ENCODE data around the gene ZMYND8. TPM values are rescaled to one million over a fixed set of nuclear protein-coding genes. Genes with fewer than 3 reads are reported as not detected.

The ZMYND8 gene
- total RNA-seq, 1 donor from 2014 or later, result 31.9 TPM

DNA sequence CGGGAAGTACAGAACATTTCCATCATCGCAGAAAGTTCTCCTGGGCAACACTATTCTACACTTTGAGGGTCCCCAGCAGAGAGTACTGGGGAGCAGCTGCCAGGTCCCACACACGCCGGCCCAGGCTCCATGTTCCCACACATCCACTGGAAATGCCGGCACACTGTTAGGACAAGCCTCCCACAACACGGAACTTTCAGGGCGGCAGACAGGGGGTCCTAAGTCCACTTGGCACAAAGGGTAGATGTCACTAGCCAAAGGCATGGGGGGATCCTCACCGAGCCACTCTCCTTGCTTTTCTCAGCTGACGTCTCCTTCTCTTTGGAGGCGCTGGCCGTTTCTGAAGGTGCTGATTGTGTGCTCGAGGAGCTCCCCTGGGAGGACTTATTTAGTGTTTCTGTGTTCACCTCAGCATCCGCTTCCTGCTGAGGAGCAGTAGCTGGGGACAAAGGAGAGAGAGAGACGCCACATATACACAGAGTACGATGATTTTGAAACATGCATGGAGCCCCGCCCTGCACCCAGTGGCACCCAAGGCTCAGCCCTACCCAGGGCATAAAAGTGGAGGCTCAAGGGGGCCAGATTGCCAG is 135.4 kb downstream of the ZMYND8 start:
- no peak for TF ChIP-seq CTCF (IDR thresholded peaks at IDR 0.05)
- no peak overlapping the region for H3K4me3 Mint-ChIP-seq (ENCODE audit: unreplicated experiment)
- H3K4me1 Mint-ChIP-seq (ENCODE audit: low read depth), result peaks cover 11% of the 10 kb centered on the region
- DNase-seq (ENCODE audit: low spot score), result no peak
- H3K9me3 Mint-ChIP-seq (ENCODE audit: low read depth), result no peaks in the 10 kb centered on the region
- no peak overlapping the region for H3K27ac Mint-ChIP-seq (ENCODE audit: unreplicated experiment)
- peaks cover 25% of the 10 kb centered on the region for H3K36me3 Mint-ChIP-seq (ENCODE audit: low read depth)
- H3K27me3 Mint-ChIP-seq (ENCODE audit: low read depth), result no peaks in the 10 kb centered on the region

GRCh38 chr20:47220161-47220582 is 136.3 kb downstream of the ZMYND8 start:
- H3K27ac Mint-ChIP-seq (ENCODE audit: unreplicated experiment), result no peak overlapping the region

GRCh38 chr20:47217482-47218446 is 138.7 kb downstream of the ZMYND8 start:
- no peak for TF ChIP-seq CTCF (IDR thresholded peaks at IDR 0.05)
- H3K27me3 Mint-ChIP-seq (ENCODE audit: low read depth), result no peaks in the 10 kb centered on the region
- H3K9me3 Mint-ChIP-seq (ENCODE audit: low read depth), result no peaks in the 10 kb centered on the region
- no peak overlapping the region for H3K4me3 Mint-ChIP-seq (ENCODE audit: unreplicated experiment)
- H3K4me1 Mint-ChIP-seq (ENCODE audit: low read depth), result peaks cover 7% of the 10 kb centered on the region
- no peak for DNase-seq (ENCODE audit: low spot score)
- no peak overlapping the region for H3K27ac Mint-ChIP-seq (ENCODE audit: unreplicated experiment)
- H3K36me3 Mint-ChIP-seq (ENCODE audit: low read depth), result peaks cover 21% of the 10 kb centered on the region

More at GRCh38 chr20:47220161-47220582, 136.3 kb downstream of the ZMYND8 start:
- H3K36me3 Mint-ChIP-seq (ENCODE audit: low read depth), result peaks cover 29% of the 10 kb centered on the region
- no peak for DNase-seq (ENCODE audit: low spot score)
- H3K9me3 Mint-ChIP-seq (ENCODE audit: low read depth), result no peaks in the 10 kb centered on the region
- peak; percentile 79 for TF ChIP-seq CTCF (IDR thresholded peaks at IDR 0.05)
- H3K4me3 Mint-ChIP-seq (ENCODE audit: unreplicated experiment), result no peak overlapping the region
- H3K27me3 Mint-ChIP-seq (ENCODE audit: low read depth), result no peaks in the 10 kb centered on the region
- peaks cover 14% of the 10 kb centered on the region for H3K4me1 Mint-ChIP-seq (ENCODE audit: low read depth)

GRCh38 chr20:47216819-47217410 is 139.6 kb downstream of the ZMYND8 start:
- Mint-ChIP-seq H3K4me3 (ENCODE audit: unreplicated experiment) (no peak overlapping the region), H3K4me1 (ENCODE audit: low read depth) (peaks cover 6% of the 10 kb centered on the region), H3K9me3 (ENCODE audit: low read depth) (no peaks in the 10 kb centered on the region), H3K36me3 (ENCODE audit: low read depth) (peaks cover 18% of the 10 kb centered on the region), H3K27me3 (ENCODE audit: low read depth) (no peaks in the 10 kb centered on the region), H3K27ac (ENCODE audit: unreplicated experiment) (no peak overlapping the region)
- no peak for TF ChIP-seq CTCF (IDR thresholded peaks at IDR 0.05)
- DNase-seq (ENCODE audit: low spot score), result no peak
